Stimulated activated CD4-positive, alpha-beta T cell treated with anti-CD3 and anti-CD28 coated beads, TNF-alpha, amount 100 ng/mL, for 24 hours (primary cell): Measurements from ENCODE around the gene DOCK11.
A peak's percentile ranks its signal among the peaks of the same experiment; 100 is the strongest.
"Not testable (repeated sequence)": the region's sequence is repeated elsewhere in the genome, so short reads cannot be mapped to it uniquely, and the experiment has no call there.

Experiments
- DNase-seq, 3 experiments: peaks; one replicate each; pipeline ENCODE4 v3.0.0-alpha.2; 2020; ENCODE audit warnings: low read depth in 3 of 3

The DOCK11 gene

DNA sequence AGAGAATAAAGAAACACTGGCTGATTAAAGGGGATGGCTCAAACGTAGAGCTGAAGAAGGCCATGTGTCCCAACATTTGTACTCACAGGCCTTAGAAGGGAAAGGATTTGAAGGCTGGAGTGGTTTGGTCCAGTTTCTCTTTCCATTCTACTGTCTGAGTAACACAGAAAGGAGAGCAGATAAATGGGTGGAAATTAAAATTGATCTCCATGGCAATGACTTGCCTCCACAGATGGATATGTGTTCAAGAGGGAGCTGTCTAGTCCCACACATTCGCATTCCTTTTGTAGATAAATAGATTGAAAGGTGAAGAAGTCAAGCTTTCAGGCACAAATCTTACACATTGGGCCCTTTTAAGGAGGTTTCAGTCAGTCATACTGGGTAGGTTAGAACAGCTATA, 74.6 kb downstream of the DOCK11 start:
- DNase-seq: no peak

DNA sequence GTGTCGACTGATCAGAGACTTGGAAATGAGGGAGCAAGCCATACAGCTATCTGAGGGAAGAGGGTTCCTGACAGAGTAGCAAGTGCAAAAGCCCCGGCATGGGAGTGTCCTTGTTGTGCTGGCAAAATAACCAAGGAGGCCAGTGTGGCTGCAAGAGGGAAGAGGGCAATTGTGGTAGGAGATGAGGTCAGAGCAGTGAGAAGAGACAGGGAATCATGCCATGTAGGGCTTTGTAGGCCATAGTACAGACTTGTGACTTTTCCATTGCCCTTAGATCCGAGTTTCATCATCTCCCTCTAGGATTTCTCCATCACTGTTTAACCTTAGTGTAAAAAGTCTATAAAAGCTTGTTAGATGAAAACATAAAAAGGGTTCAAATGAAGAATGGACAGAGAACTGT, 76.2 kb downstream of the DOCK11 start:
- no peak for DNase-seq

DNA sequence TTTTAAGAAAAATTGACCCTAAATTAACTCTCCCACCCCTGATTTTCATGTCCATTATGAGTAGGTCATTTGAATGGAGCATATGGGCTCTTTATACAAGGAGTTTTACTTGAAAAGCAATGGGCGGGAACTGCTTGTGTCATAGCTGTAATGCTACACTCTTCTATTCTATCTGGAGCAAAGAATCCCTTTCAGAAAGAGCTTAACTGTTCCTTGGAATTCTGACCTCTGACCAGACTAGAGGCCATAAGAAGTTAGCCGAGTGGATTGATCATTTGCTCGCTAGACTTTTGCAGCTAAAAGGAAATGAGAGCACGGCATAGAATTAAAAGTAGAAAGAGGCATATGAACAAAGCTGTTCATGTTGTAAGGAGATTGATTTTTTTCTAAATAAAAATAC, 79.1 kb downstream of the DOCK11 start:
- no peak for DNase-seq

DNA sequence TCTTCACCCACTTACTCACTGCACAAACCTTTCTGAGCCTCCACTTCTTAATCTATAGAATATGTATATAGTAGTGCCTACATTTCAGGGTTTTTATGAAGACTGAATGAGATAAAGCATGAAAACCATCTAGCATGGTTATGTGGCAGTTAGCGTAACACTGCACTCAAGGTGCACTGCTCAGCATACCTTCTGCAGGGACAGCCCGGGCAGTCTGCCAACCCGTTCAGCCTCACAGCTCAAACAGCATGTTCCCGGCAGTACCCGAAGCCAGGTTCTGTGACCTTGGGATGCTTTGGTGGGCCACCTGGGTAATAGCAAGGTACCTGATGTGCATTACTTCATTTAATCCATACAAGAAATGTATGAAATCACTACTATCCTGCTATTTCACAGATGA, 81.4 kb downstream of the DOCK11 start:
- DNase-seq: no peak

DNA sequence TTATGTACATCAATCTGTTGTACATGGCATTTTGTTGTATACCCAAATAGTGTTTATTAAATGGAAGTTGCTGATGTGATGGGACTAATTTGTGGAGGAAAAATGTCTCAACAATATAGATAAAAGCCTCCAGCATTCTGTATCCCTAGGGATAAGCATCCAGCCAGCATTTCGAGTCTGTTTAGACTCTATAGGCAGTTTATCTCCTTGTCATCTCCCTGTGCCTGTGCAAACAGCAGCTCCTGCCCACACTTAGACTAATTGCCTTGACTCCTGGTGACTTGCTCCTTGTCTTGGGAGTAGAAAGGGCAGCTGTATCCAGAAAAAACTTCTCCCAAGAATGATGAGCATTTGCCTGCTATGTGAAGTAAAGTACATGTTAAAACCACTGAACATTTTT, 83.8 kb downstream of the DOCK11 start:
- DNase-seq: no peak

DNA sequence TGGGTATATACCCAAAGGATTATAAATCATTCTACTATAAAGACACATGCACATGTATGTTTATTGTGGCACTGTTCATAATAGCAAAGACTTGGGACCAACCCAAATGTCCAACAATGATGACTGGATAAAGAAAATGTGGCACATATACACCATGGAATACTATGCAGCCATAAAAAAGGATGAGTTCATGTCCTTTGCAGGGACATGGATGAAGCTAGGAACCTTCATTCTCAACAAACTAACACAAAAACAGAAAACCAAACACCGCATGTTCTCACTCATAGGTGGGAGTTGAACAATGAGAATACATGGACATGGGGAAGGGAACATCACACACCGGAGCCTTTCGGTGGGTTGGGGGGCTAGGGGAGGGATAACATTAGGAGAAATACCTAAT, 87.3 kb downstream of the DOCK11 start:
- not testable (repeated sequence) for DNase-seq

DNA sequence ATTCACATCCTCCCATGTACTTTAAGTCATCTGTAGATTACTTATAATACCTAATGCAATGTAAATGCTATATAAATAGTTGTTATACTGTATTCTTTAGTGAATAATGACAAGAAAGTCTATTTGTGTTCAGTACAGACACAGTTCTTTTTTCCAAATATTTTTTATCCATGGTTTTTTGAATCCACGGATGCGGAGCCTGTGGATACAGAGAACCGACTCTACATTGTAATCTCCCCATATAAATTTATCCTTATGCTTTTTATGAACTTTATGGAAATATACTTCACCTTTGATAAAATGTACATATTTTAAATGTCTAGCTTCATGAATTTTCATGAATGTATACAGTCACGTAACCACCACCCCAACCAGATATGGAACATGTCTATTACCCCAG, 88.2 kb downstream of the DOCK11 start:
- DNase-seq: no peak

DNA sequence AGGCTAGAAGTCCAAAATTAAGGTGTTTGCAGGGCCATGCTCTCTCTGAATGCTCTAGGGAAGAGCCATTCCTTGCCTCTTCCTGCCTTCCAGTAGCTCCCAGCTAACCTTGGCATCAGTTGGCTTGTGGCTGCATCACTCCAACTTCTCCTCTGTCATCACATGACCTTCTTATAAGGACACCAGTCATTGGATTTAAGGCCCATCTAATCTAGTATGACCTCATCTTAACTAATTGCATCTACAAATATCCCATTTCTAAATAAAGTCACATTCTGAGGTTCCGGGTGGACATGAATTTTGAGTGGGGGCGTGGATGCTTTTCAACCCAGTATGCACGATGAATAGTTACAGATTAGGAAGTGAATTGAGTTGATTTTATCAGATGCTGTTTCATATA, 89.7 kb downstream of the DOCK11 start:
- DNase-seq: no peak

DNA sequence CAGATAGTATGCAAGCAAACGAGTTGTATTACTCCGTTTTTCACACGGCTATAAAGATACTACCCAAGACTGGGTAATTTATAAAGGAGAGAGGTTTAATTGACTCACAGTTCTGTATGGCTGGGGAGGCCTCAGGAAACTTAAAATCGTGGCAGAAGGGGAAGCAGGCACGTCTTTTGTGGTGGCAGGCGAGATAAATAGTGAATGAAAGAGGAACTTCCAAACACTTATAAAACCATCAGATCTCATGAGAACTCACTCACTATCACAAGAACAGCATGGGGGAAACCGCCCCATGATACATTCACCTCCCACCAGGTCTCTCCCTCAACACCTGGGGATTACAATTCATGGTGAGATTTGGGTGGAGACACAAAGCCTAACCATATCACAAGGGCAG, 90.6 kb downstream of the DOCK11 start:
- DNase-seq: not testable (repeated sequence)

DNA sequence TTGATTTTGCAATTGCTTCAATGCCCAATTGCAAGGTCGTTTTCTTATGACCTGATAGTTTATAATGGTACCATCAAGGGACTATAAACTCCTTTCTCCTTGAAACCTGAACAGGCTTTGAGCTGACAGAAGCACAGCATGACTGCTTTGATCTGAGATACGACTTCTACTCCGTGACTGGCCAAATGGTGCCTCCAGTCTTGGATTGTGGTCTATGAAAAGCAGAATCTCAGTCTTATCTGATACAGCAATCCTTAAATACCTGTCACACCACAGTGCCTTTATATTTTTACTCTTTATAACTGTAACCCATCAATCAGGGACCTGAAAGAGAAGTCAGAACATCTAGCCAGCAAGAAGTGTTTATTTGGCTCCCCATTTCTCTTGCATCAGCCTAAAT, 93.1 kb downstream of the DOCK11 start:
- DNase-seq: no peak

DNA sequence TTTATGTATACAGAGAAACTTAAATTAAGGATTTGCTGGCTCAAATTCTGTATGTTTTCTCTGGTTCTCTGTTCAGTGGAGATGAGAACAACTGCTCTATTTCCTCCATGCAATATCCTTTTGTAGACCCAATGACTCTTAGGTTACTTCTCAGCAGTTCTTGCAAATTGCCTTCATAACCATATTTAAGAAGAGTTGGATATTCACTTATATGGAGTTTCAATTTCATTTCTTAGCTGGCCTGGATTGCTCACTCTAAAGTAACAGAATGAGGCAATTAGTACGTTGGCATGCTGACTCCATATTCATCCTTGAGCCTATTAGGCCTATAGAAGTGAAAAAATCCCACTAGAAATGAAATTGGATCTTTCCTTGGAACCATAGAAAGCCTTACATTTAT, 93.6 kb downstream of the DOCK11 start:
- DNase-seq: no peak

DNA sequence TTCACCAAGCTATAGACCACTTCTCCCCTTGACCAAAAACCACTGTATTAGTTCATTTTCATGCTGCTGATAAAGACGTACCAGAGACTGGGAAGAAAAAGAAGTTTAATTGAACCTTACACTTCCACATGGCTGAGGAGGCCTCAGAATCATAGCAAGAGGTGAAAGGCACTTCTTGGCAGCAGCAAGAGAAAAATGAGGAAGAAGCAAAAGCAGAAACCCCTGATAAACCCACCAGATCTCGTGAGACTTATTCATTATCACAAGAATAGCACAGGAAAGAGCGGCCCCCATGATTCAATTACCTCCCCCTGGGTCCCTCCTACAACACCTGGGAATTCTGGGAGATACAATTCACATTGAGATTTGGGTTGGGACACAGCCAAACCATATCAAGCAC, 97.8 kb downstream of the DOCK11 start:
- DNase-seq: no peak

DNA sequence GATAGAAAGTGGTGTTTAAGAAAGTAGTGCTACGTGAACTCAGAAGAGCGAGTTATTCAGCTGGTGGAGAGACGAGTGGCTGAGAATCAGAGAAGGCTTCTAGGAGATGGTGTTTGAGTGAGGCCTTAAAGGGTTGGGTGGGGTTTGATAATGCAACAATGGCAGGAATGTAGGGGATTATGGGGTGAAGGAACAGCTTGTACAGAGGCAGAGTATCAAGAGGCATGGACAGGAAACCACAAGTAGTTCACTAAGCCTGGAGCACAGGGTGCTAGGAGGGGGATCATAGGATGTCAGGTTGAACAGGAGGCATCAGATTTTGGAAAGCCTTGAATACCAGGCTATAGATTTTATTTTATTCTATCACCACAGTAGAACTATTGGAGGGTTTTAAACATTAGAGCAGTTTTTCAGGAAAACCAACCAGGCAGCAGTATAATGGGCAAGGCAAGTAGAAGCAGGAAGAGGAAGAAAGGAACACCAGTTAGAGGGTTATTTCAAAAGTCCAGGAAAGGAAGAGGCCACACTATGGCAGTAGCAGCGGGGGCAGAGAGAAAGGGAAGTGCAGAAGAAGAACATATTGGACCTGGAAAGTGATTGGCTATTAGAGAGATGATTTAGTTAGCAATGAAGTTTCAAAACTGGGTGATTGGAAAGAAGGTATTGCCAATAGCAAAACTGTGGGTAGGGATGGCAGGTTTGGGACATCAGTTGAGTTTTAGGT, 99.2 kb downstream of the DOCK11 start:
- no peak for DNase-seq

DNA sequence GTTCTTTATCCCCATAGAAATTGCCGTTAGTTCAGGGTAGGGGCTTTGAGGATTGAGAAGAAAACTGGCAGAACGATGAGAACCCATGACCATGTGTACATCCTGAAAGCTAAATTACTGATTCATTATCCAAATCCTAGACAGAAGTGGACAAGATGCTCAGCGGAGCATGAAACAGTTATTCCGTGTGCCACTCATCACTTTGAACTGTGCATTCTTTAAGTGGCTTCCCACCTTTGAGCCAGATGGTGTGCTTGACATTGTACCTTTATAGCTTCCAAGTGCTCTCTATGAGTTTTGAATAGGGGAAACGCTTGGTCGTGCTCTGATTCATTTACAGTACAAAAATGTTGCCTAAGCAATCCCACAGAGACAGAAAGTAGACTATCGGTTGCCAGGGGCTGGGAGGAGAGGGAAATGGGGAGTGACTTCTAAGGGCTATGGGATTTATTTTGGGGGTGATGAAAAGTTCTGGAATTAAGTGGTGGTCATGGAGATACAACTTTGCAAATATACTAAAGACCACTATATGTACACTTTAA, 100.0 kb downstream of the DOCK11 start:
- DNase-seq: no peak

DNA sequence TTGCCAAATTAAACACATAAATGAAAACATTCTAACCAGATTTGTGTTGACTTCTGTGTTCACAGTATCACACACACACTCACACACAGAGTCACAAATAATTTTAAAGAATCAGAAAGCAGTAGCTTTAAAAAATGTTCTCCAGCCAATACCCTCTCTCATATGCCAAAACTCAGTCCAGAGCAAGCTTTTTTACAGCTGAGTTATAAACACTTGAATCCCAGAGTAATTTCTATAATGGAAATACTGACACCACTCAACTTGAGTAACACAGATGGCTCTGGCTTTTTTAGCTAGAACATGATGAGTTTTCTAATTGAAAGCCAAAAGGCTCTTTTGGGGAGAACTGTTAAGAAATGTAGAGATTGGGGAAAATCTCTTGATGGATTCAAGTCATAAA, 100.8 kb downstream of the DOCK11 start:
- no peak for DNase-seq

DNA sequence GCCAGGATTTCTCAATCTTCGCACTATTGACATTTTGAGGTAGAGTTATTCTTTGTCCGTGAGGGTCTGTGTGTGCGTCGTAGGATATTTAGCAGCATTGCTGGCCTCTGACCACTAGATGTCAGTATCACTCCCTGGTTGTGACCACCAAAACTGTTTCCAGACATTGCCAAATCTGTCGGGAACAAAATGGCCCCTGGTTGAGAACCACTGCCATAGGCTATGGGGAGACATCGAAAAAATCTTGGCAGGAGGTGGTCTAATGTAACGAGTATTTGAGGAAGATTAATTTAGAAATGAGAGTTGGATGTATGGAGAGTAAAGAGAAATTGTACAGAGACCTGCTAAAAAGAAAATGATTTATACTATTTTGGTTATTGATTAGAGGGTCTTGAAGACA, 108.4 kb downstream of the DOCK11 start:
- peak in 2 of 3 experiments; percentile 8 to 11 for DNase-seq

DNA sequence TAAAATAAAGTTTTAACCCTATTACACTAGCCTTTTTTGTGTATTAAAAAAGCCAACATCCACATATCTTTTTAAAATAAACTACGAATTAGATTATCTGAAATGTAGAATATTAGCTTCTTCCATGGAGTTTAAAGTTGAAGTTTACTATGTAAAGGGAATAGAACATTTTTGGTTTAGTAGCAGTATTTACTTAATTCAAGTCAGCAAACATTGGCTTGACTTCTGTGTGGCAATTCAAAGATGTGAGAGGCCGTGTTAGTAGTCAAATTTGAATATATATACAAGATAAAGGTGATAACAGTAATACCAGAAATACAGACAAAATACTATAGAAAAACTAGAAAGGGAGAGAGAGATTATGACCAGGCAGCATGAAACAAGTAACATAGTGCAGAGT, 116.7 kb downstream of the DOCK11 start:
- DNase-seq: no peak

DNA sequence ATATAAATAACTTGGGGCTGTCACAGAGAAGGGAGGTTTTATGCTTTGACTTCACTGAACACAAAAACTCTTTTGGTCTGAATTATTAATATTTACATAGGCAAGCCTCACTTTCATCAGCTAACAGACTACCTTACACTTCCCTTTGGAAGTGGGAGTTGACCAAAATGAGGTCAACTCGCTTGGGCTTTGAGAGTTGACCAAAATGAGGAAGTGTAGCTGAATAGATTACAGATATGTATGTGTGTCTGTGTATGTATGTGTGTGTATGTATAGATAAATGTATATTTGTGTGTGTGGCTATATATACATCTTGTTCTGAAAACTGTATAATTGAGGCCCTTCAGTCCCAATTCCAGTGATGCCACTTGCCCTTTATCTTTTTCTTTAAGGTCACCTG, 118.5 kb downstream of the DOCK11 start:
- DNase-seq: no peak

DNA sequence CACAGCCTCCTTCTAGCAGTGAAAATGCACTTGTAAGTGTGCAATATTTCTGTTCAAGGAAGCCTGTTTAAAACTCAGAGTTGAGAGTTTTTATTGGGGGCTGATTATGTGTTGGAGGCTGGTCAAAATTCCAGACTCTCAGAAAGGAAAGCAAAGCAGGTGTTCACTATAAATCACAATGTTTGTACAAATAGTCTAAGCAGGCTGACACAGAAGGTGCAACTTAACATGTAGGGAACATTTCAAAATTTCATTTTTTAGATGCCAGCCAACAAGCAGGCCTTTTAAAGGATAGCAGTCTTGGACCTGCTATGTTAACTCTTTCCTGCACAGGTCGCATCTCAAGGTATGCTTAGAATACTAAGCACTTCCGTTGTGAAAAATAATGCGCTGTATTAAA, 119.5 kb downstream of the DOCK11 start:
- DNase-seq: no peak

DNA sequence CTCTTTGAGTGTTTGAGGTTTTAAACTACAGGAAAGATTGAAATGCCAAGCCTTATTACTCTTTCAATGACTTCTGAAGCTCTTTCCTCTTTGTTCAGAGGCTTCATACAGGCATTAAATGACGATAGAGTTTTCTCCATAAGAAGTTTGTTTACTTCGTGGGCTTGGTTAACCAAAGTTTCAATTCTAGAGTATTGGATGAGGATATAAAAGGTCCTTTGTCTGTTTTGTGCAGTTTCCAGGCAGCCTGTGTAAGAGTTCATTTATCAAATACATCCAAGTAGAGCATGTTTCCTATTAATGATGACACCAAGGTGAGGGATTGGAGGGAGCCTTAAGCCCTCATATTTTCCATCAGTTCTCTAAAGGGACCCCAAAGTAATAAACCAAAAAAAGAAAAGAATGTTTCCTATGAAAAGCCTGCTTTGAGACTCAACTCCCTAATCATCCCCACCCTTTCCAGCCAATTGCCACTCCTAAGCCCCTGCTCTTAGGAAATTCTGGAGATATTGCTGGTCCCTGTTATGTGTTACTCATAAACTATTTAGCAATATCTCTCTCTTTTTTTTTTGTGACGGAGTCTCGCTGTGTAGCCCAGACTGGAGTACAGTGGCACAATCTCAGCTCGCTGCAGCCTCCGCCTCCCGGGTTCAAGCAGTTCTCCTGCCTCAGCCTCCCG, 125.6 kb downstream of the DOCK11 start:
- DNase-seq: no peak

DNA sequence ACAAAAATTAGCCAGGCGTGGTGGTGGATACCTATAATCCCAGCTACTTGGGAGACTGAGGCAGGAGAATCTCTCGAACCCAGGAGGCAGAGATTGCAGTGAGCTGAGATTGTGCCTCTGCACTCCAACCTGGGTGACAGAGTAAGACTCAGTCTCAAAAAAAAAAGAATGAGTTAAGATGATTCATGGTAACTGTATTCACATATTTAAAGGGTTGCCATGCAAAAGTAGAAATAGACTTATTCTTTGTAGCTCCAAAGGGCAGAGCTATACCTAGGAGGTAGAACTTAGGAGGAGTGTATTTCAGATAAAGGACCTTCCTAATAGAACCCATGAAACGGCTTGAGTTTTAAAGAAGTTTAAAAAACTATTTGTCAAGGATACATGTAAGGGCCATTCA, 127.4 kb downstream of the DOCK11 start:
- no peak for DNase-seq

DNA sequence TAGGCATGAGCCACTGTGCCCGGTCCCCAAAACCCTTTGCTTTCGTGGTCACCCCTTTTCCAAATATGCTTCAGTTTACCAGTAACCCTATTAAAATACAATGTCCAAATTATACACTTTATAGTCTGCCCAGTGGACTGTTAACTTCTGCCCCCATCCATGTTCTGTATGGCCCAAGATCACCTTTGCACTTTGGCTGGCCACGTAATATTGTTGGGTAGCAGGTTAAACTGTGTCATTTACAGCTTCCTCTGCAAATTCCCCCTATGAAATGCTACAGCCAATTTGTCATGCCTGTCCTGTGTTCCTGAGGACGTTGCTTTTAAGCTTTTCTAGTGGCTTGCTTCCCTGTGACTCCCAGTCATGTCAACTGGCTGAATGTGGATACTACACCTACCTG, 130.7 kb downstream of the DOCK11 start:
- DNase-seq: no peak

DNA sequence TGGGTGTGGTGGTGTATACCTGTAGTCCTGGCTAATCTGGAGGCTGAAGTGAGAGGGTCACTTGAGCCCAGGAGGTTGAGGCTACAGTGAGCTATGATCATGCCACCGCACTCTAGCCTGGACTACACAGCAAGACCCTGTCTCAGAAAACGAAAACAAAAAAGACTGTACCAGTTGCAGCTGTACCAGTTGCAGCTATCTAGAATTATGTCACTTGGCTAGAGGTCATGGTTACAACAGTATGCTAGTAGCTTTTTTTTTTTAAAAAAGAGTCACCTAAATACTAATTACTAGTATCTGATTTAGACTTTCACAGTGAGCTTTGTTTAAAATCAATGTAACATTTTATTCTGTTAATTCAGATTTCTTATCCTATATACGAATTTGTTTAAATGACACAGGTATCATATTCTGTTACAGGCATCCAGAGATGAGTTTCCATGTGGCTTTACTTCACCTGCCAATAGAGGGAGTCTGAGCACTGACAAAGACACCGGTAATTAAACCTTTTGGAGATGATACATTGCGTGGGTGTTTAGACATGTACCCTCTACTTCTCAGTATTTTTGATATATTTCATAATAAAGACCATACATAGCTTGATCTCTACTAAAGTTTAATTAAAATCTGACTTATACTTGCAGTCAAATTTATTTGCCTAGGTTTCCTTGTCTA, 131.6 kb downstream of the DOCK11 start:
- no peak for DNase-seq
